Endothelial cell of umbilical vein (primary cell): ENCODE data around the gene SH3RF1.

Experiments
- GATA2 ChIP-seq: IDR thresholded peaks from 2 replicates; pipeline ENCODE4 v1.7.0; 2011; ENCODE audit warnings: low read depth, mild to moderate bottlenecking, moderate library complexity, mixed read lengths, low read length; ENCODE audit not compliant: insufficient read length, insufficient read depth
- JUN ChIP-seq: IDR thresholded peaks from 2 replicates; pipeline ENCODE4 v1.6.1; 2011; ENCODE audit warnings: borderline replicate concordance, low read depth; ENCODE audit not compliant: insufficient read length, insufficient read depth
- POLR2A ChIP-seq: IDR thresholded peaks from 2 replicates; pipeline ENCODE4 v1.6.1; 2012; ENCODE audit warnings: low read depth, mild to moderate bottlenecking, control low read depth, low read length
- TF ChIP-seq, protein P1 (sequence below), 2 donors: IDR thresholded peaks; 1 replicate in 1 of 2; 2 replicates in 1 of 2; pipeline ENCODE4 v1.5.1; 2011; ENCODE audit warnings: low read length in 2 of 2, mild to moderate bottlenecking in 2 of 2, moderate library complexity in 2 of 2, control low read depth in 1 of 2, inconsistent platforms in 1 of 2, low read depth in 1 of 2; ENCODE audit not compliant: insufficient read depth in 1 of 2; ENCODE audit errors: extremely low read depth in 1 of 2
- TF ChIP-seq, protein P2 (sequence below): IDR thresholded peaks from 2 replicates; pipeline ENCODE4 v1.6.1; 2011; ENCODE audit not compliant: insufficient read depth, insufficient read length

DNA sequence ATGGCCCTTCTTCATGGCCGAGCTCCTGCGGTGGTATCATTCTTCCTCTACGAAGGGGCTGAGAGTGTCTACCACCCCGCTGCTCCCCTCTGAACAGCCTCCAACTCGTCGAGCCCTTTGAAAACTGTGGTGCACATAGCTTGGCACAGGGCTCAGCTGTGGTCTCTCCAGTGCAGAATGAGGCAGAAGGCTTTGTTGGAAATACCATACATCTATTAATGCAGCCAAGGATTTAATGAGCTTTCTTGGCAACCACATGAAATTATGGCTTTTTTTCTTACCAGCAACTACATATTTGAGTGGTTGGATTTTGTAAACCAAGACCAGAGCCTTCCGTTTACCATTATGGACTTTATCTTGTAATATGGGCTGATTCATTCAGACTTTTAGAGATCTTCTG is 199.0 kb downstream of the SH3RF1 start:
- no peak for TF ChIP-seq POLR2A
- TF ChIP-seq GATA2, result no peak
- no peak for TF ChIP-seq JUN
- TF ChIP-seq, protein P1, sequence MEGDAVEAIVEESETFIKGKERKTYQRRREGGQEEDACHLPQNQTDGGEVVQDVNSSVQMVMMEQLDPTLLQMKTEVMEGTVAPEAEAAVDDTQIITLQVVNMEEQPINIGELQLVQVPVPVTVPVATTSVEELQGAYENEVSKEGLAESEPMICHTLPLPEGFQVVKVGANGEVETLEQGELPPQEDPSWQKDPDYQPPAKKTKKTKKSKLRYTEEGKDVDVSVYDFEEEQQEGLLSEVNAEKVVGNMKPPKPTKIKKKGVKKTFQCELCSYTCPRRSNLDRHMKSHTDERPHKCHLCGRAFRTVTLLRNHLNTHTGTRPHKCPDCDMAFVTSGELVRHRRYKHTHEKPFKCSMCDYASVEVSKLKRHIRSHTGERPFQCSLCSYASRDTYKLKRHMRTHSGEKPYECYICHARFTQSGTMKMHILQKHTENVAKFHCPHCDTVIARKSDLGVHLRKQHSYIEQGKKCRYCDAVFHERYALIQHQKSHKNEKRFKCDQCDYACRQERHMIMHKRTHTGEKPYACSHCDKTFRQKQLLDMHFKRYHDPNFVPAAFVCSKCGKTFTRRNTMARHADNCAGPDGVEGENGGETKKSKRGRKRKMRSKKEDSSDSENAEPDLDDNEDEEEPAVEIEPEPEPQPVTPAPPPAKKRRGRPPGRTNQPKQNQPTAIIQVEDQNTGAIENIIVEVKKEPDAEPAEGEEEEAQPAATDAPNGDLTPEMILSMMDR (IDR thresholded peaks at IDR 0.05; ENCODE audit: extremely low read depth in 1 of 2, insufficient read depth in 1 of 2, low read depth in 1 of 2, low read length in 2 of 2), result no peak
- TF ChIP-seq, protein P2, sequence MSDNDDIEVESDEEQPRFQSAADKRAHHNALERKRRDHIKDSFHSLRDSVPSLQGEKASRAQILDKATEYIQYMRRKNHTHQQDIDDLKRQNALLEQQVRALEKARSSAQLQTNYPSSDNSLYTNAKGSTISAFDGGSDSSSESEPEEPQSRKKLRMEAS, result no peak
